GM18909 (cell line): Measurements from ENCODE around the gene CYBRD1.
"Not testable (repeated sequence)": the region's sequence is repeated elsewhere in the genome, so short reads cannot be mapped to it uniquely, and the experiment has no call there.

Experiments used
- ATAC-seq: cut with Tn5 transposase; IDR thresholded peaks from one replicate; pipeline ENCODE4 v1.9.1; 2021; ENCODE audit warnings: mild to moderate bottlenecking; ENCODE audit not compliant: unreplicated experiment, poor library complexity

The CYBRD1 gene, protein sequence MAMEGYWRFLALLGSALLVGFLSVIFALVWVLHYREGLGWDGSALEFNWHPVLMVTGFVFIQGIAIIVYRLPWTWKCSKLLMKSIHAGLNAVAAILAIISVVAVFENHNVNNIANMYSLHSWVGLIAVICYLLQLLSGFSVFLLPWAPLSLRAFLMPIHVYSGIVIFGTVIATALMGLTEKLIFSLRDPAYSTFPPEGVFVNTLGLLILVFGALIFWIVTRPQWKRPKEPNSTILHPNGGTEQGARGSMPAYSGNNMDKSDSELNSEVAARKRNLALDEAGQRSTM

DNA sequence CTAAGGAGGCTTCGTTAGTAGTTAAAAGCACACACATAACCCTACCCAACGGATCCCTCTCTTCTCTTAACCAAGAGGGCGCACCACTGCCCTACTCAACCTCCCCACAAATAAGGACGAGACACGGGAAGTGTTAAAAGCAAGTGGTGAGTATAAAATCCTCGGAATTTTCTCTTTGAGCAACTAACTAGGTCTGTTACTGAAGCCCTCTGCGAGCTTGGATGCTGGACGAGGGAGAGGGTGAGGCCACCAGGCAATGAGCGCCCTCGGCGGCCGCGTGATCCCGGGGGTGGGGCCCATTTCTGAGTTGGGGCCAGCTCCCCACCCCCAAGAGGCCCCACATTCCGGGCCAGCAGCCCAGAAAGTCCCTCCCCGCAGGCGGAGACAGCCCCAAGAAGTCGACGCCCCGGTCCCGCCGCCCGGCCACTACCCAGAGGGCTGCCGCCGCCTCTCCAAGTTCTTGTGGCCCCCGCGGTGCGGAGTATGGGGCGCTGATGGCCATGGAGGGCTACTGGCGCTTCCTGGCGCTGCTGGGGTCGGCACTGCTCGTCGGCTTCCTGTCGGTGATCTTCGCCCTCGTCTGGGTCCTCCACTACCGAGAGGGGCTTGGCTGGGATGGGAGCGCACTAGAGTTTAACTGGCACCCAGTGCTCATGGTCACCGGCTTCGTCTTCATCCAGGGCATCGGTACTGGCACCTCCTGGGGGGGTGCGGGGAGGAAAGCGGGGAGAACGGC lies at the start of gene CYBRD1:
CYBRD1 (plus strand) TSS at position 423 of the 736 bp plus-strand sequence; CDS start at position 495, 72 bp downstream.
- peak; percentile 61 for ATAC-seq

DNA sequence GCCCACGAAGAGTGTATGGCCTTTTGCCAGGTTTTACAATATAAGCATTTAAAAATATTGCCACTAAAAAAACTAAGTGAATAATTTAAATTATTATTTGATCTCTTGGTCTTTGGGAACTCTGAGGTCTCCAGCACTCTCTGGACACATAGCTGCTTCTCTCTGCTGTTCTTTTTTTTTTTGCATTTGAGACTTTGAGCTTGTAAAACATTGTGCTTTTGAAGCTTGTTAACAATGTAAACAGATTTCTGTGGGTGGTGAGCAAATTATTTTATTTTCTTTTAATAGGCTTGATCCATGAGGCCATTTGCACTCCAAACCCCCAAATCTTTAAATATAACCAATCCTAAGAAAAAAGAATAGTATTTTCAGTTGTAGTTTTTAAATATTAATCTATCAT lies 46.3 kb upstream of the CYBRD1 start:
- ATAC-seq, result no peak

DNA sequence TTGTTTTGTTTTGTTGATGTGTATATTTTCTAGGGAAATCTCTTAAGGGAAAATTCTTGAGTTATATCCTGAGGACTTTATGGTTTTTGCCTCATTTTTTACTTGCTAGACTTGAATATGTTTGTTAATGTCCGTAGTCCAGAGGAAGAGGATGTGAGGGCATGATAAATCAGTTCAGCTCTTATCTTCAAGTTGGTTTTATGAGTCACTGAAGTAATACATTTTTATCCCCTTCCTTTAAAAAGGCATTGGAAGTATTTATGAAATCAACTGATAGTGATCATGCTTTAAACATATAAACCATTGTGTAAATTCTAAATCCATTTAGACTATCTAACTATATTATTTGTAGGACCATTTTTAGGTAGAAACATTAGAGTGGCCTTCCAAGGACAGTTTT lies 43.9 kb upstream of the CYBRD1 start:
- ATAC-seq, result no peak

DNA sequence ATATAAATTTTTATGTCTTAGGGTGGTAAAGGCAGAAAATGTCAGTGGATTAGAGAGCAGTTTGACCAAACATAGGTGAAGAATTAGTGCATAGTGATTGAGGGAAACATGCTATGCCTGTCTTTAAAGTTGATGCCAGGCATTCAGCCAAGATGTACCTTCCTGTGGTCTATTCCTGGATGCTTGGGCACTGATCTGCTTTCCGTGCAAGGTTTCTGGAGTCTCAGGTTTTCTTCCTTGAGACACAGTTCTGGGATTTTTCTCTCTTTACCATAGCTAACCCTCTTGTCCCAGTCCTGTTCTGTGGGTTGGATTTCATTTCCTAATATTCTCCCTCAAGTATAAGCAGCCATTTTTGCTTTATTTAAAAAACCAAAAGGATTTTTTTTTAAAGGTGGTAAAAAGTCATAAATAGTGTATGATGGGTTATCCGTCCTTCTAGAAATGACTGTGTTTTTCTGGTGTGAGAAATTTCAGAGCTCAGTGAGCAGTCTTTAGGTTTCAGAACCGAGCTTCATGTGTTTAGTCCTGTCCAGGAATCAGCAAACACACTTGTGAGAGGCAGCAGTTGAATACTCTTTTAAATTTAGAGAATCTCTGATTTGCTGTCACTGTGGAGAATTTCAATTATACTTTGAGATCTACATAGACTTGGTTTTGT lies 43.0 kb upstream of the CYBRD1 start:
- ATAC-seq, result no peak

DNA sequence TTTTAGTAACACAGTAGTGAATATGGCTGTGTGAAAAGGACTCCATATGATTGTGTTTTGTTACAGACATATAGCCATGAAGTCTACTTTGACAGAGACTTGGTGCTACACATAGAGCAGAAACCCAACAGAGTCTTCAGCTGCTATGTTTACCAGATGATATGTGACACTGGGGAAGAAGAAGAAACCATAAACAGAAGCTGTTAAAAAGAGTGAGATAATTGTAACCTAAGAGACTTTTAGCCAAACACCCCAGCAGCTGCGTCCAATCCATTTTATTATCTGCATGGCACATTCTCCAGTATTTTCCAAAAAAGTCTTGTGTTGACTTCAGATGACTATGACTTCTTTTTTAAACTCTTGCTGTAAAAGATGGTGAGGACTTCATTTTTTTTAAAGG lies 41.4 kb upstream of the CYBRD1 start:
- no peak for ATAC-seq

DNA sequence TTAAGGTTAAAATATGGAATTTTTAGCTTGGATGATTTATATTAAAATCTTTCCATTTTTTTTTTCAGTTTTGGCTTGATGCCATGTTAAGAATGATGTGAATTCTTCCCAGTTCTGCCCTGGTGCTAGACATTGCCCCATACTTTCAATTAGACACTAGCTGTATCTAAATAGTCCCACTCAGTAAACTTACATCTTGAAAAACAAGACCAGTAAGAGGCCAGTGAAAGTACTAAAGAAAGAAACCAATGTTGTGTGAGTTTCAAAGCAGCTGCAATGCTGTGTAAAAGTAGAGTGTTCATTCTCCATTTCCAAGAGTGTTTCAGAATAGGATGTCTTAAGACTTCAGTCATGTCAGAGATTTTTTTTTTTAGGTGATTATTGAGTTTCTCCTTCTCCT lies 40.0 kb upstream of the CYBRD1 start:
- no peak for ATAC-seq

DNA sequence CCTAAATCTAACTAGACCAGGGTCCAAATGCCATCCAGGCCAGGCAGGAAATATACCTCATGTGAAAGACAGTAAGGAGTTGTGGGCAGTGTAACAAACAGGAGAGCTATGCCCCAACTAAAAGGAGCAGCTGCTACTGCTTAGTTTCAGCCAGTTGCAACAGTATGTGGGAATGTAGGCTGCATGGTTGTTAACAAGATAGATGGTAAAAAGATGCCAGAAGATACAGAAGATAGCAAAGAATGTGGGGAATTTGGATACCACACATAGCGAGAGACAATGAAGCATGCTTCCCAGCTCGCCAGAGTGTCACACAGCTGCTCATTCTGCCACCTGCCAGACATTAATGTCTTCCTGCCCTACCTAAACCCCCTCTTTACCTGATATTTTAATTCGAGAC lies 39.4 kb upstream of the CYBRD1 start:
- ATAC-seq, result no peak

DNA sequence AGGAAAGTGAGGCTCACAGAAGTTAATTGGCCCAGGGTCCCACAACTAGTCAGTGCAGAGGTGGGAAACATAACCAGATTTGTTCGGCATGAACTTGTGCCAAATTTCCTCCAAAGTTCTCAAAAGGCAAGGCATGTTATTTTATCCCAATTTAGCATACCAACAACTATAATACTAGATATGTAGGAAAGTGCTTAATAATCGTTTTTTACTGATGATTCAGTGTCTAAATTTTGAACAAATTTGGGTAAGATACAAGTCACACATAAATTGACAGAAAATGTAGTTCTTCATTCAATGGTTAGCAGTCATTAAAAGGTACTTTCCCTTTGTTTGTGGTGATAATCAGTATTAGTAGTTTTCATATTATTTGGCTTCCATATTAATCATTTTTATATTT lies 38.5 kb upstream of the CYBRD1 start:
- no peak for ATAC-seq

DNA sequence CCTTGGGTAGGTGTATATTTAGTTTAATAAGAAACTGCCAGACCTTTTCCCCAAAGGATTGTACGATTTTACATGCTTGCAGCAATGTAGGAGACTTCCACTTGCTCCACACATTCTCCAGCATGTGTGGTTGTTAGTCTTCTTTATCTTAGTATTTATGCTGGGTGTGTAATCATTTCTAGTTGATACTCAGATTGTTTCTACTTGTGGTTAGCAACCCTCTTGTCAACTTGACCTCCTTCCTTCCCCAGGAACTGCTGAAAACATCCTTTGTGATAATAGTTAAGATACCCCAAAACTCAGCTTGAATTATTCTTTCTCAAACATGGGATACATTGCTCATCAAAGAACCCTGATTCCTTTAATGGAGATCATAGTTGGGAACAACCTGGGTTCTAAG lies 37.2 kb upstream of the CYBRD1 start:
- no peak for ATAC-seq

DNA sequence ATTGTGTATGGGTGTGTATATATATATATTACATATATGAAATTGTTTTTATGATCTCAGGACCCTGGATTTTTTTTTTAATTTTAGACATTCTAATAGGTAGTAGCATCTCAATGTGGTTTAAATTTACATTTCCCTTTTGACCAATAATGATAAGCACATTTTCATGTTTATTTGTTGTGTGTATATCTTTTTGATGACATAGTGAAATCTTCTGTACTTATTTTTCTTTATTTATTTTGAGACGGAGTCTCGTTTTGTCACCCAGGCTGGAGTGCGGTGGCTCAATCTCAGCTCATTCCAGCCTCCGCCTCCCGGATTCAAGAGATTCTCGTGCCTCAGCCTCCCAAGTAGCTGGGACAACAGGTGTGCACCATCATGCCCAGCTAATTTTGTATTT lies 35.1 kb upstream of the CYBRD1 start:
- ATAC-seq, result no peak

DNA sequence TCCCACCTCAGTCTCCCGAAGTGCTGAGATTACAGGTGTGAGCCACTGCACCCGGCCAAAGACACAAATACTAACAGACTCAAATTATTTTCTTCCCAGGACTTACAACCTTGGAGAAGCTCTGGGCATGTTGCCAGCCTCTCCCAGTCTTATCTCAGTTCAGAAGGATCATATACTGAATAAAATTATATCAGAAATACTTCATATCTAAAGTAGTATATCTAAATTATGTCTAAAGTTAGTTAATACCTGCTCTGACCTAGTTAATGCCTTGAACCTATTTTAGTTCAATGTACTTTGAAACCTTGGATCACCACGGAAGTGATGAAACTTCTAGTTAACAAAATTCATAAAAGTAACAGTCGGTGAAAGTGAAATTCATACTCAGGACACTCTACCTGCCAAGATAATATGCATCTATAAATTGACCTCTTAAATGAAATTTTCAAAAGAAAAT lies 34.4 kb upstream of the CYBRD1 start:
- ATAC-seq, result no peak

DNA sequence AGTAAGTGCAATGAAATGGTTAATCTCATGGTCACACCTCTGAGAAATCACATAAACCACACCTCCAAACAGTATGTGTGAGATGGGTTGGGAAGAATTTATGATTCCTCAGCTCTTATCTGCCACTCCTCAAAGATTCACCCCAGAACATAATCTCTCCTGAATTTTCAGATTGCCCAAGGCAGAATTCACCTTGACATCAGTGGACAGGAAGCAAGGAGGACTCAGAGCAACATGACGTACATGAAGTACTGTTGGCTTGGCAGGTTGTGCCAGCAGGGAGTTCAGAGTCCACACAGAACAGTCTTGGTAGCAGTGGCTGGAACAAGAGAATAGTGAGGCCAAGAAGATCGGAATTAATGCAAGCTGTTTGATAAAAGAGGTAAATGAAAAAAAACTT lies 31.7 kb upstream of the CYBRD1 start:
- no peak for ATAC-seq

DNA sequence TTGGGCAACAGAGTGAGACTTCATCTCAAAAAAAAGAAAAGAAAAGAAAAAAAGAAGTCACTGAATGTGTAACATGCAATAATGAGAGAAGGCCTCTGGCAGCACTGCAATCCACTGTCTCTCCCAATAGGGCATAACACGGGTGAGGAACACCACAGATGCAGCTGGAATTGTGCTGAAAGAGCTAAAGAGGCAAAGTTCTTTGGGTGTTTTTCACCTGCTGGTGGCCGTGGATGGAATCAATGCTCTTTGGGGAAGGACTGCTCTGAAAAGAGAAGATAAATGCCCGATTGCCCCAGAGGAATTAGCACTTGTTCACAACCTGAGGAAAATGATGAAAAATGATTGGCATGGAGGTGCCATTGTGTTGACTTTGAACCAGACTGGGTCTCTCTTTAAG lies 31.0 kb upstream of the CYBRD1 start:
- no peak for ATAC-seq

DNA sequence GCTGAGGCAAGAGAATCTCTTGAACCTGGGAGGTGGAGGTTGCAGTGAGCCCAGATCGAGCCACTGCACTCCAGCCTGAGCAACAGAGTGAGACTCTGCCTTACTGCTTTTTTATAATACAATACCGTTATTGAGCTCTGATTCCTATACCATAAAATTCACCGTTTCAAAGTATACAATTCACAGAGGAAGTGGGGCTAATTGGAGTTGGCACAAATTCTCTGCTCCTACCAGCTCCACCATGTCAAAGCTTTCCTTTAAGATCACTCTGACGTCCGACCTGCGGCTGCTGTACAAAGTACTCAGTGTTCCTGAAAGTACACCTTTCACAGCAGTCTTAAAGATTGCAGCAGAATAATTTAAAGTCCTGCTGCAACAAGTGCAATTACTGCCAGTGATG lies 29.6 kb upstream of the CYBRD1 start:
- ATAC-seq, result no peak

DNA sequence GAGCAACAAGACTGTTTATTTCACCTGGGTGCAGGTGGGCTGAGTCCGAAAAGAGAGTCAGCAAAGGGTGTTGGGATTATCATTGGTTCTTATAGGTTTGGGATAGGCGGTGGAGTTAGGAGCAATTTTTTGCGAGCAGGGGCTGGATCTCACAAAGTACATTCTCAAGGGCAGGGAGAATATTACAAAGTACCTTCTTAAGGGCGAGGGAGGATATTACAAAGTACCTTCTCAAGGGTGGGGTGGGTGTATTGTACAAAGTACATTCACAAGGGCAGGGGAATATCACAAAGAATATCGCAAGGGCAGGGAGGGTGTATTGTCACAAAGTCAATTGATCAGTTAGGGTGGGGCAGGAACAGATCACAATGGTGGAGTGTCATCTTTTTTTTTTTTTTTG lies 24.6 kb upstream of the CYBRD1 start:
- ATAC-seq, result not testable (repeated sequence)

DNA sequence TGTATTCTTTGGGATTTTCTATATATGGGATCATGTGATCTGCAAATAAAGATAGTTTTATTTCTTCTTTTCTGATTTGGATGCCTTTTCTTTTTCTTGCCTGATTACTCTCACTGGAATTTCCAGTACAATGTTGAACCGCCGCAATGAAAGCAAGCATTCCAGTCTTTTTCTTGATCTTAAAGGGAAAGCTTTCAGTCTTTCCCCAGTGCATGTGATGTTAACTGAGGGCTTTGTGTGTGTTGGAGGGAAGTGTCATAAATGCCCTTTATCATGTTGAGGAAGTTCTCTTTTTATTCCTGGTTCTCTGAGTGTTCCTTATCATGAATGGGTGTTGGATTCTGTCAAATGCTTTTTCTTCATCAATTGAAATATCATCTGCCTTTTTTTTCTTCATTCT lies 16.9 kb upstream of the CYBRD1 start:
- ATAC-seq, result no peak

DNA sequence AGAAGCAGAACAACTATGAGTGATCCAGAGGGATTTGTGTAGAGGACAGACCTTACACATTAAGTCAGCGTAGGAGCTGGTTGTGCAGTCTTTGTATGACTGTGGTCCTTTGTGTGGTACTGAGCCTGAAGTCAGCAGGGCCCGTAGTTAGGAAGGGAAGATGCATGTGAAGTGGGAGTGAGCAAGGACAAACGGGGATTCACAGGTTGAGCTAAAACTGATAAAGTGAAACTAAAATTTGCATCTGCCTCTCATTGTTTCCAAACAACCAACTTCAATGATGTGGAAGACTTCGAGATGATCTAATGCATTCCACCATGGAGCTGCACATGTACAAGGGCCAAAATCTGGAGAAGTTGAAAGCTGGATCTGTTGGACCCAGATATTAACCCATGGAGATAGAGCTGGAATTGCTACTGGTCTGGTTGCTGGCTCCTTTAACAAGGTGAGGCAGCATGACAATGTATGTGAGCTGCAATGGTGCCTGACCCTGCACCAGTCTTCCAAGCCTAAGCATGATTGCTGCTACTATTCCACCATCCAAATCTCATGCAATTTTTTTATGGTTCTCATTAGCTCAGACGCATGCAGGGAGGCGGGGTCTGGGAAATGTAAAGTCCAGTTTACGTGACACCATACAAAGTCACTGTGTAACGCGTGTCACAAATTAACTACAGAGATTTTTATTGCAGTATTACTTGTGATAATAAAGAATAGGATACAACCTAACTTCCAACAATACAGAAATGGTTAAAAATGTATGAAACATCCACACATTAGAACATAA lies 12.1 kb upstream of the CYBRD1 start:
- ATAC-seq, result peak; percentile 63

DNA sequence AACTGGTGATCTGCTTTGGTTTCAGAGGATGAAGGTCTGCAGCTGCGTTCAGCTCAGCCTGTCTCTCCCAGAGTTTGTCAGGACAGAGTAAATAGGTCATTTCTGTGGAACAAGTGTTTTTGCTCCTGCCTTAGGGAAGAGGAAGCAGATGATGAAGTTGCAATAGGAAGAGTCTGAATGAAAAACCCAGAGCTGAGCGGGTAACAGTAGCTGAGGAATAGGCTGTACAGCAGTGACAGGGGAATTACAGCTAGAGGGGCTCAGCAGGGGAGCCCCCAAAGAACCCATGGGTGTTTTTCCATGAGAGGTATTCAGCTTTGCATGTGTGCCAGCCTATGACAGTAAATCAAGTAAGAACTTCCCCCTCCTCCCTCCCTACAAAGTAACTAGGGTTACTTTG lies 10.3 kb upstream of the CYBRD1 start:
- ATAC-seq, result no peak

DNA sequence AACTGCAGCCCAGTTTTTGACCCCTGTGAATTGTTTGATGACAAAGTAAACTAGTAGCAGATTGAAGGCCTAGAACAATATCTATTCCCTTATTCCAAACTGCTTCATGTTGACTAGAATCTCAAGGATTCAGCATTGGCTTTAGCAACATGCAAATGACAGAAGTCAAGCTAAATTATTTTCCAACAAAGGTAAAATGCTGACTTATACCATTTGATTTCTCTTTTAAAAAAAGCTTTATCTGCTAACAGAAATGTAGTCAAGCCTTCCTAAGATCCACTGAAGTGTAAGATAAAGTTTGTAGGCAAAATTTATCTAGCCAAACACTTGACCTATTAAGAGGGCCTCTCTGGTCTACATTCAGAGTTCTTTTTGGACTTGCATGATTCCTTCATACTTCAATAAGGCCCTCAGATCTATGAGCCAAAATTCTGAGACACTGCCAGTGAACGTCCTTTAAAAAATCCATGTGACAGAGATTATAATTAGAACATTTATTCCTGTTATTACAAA lies 9.5 kb upstream of the CYBRD1 start:
- ATAC-seq, result no peak

DNA sequence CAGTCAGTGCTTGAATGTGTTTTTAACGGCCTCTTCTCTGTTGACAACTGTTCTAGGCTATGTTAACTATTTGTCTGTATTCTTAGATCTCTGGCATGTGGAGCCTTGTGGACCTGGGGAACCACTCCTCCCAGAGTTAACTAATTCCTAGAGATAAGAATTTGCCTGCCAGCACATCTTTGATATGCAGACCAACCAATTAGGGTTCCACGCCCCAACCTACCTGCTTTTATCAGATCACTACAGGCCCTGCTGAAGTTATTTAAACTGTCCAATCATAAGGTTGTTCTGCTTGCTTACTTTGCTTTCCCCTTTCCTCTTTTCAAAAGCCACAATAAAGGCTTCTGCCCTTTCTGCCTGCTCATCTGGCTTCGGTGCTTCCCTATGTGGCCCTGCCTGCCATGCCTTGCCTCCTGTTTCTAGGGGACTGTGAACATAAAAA lies 8.5 kb upstream of the CYBRD1 start:
- ATAC-seq, result no peak
